GM18517 (cell line): ENCODE results near the gene CLCN4.

Experiments used
- ATAC-seq: cut with Tn5 transposase; IDR thresholded peaks from one replicate; pipeline ENCODE4 v1.9.1; 2021; ENCODE audit warnings: mild to moderate bottlenecking, moderate library complexity; ENCODE audit not compliant: unreplicated experiment

Gene CLCN4

DNA sequence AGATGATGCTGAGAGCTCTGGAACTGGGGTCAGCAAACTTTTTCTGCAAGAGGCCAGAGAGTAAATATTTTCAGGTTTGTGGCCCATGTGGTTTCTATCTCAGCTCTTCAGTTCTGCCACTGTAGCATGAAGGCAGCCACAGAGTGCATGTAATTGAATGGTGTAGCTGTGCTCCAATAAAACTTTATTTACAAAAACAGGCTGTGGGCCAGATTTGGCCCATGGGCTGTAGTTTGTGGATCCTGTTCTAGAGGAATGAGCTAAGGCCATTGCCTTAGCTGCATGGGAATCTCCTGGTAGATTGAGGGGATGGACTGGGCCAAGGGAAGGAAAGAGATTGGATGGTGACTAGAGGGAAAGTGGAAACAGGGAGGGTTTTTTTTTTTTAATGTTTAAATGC, 36.8 kb downstream of the CLCN4 start:
- ATAC-seq: no peak

GRCh38 chrX:10195425-10195824, 38.6 kb downstream of the CLCN4 start:
- ATAC-seq: no peak

DNA sequence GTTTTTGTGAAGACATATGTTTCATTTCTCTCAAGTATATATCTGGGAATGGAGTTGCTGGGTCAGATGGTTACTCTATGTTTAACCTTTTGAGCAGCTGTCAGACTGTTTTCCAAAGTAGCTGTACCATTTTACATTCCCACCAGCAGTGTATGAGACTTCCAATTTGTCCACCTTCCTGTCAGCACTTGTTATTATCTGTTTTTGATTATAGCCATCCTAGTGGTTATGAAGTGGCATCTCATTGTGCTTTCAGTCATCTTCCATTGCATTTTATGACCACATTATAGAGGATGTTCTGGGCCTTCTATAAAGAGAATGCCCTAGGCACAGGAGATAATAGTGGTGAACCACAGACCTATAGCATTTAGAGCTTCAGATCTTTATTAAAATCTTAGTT, 39.2 kb downstream of the CLCN4 start:
- ATAC-seq: no peak

GRCh38 chrX:10197279-10198210, 40.8 kb downstream of the CLCN4 start:
- no peak for ATAC-seq

- ATAC-seq: no peak
Observed at GRCh38 chrX:10198254-10198653, 41.5 kb downstream of the CLCN4 start.

DNA sequence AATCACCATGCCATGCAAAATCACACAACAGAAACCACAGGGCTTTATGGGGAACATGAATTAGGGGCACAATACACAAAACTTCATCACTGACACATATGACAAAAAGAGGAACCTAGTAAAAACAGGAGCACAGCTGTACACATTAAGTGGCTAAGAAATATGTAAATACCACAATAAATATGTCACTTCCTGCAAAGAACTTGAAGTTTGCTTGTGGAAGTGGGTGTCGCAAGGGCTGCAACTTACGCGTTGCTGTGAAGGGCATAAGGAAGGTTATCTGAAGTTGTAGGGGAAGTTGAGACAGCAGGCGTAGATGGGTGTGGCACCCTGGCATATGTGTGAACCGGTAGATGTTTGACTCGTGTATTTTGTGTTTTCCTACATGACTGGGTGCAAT, 42.4 kb downstream of the CLCN4 start:
- ATAC-seq: peak; percentile 83

GRCh38 chrX:10203617-10204016, 46.8 kb downstream of the CLCN4 start:
- no peak for ATAC-seq

- no peak for ATAC-seq
Observed at GRCh38 chrX:10206317-10206716, 49.5 kb downstream of the CLCN4 start.

GRCh38 chrX:10208281-10208856, 51.6 kb downstream of the CLCN4 start:
- ATAC-seq: no peak

GRCh38 chrX:10208953-10209352, 52.2 kb downstream of the CLCN4 start:
- no peak for ATAC-seq

- no peak for ATAC-seq
Observed at GRCh38 chrX:10212395-10212794, 55.6 kb downstream of the CLCN4 start.

GRCh38 chrX:10213716-10214115, 56.9 kb downstream of the CLCN4 start:
- ATAC-seq: no peak

- ATAC-seq: no peak
Observed at GRCh38 chrX:10216208-10216607, 59.4 kb downstream of the CLCN4 start.

- ATAC-seq: no peak
Observed at GRCh38 chrX:10217198-10217597, 60.4 kb downstream of the CLCN4 start.

DNA sequence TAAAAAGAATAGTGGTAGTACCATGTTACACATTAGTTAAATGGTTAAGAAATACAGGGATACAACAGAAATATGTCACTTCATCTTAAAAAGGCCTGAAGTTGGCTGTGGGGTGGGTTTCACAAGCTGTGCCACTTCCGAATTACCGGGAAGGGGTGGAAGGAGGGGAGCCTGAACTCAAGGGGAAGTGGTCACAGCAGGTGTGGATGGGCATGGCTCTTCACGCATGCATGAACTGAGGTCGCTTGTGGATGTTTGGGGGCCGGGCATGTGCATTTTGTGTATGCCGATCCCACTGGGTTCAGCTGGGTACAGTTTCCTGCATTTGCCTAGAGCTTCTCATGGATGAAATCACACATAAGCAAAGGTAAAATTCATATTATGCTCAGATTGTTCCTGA, 64.9 kb downstream of the CLCN4 start:
- no peak for ATAC-seq

- ATAC-seq: no peak
Observed at GRCh38 chrX:10223276-10223675, 66.5 kb downstream of the CLCN4 start.

- no peak for ATAC-seq
Observed at GRCh38 chrX:10223781-10224180, 67.0 kb downstream of the CLCN4 start.

DNA sequence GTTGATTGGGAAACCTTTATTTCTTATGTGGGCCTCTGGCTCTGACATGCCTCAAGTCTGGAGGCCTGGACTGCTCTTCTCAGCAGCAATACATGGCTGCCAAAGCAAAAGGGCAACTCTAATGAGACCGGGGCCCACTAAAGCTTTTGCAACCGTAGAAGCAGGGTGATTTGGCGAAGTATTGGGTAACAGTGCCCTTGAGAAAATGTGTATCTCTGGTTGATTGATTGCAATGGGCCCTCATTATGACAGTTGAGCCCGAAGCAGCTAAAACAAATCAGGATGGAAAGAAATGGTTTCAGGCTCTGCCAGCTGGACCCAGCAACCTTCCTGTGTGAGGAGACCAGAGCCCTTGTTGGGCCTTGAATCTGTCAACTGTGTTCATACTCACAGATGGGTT, 73.4 kb downstream of the CLCN4 start:
- no peak for ATAC-seq

DNA sequence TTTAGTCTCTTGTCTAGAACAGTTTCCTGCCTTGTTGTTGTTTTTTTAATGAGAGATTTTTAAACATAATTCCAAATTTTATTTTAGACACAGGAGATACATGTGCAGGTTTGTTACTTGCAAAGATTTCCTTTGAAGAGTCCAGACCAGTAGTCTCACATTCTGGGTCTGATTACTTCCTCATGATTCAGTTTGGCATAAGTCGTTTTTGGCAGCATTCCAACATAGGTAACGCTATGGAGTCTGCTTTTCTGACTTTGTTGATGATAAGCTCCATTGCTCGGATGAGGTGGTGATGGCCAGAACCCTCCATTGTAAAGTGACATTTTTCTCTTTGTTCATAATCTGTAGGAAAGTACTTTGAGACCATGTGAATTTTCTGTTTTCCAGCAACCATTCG, 74.7 kb downstream of the CLCN4 start:
- no peak for ATAC-seq

GRCh38 chrX:10233173-10233572, 76.4 kb downstream of the CLCN4 start:
- ATAC-seq: no peak

GRCh38 chrX:10233696-10234095, 76.9 kb downstream of the CLCN4 start:
- no peak for ATAC-seq

GRCh38 chrX:10235851-10236250, 79.1 kb downstream of the CLCN4 start:
- ATAC-seq: no peak
